ENCODE results near the gene C11orf54.

Gene C11orf54

DNA sequence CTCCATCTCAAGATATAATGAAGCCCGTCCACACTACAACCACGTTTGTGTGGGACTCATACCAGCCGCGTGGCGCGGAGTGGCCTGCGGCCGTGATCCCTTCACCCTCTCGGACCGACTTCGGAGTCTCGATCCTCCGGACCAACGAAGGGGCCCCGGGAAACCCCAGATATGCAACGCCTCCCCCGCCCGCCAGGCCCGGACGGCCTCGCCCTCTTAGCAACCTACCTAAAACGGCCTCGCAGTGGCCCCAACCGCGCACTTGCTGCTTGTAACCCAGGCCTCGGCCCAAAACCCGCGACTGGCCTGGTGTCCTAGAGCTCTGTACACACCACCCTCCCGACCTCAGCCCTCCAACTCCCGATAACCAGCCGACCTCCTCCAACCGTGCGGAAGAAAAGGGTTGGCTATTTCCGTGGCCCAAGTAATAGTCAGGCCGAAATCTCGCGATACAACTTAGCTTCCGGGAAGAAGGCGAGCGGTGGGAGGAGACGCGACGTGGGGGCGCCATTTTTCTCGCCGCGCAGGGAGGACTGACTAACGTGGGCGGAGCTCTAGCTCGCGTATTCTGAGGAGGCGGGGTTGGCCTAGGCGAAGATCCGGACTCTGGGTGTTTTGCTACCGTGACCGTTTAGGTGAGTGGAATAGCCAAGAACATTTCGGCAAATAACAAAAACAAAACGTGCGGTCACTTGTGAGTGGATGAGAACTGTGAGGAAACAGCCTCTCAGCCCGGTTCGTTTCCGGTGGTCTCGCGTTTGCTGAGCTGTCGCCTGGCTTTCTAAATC lies at the start of gene C11orf54, which contains the start of gene TAF1D:
C11orf54 (plus strand) TSS at position 579 of the 788 bp plus-strand sequence. CDS start 5,722 bp downstream, outside the sequence.
TAF1D (minus strand) TSS at position 402 of the 788 bp plus-strand sequence. CDS start 2,191 bp downstream, outside the sequence.
- DNase-seq, result peak; percentile 87 to 93

DNA sequence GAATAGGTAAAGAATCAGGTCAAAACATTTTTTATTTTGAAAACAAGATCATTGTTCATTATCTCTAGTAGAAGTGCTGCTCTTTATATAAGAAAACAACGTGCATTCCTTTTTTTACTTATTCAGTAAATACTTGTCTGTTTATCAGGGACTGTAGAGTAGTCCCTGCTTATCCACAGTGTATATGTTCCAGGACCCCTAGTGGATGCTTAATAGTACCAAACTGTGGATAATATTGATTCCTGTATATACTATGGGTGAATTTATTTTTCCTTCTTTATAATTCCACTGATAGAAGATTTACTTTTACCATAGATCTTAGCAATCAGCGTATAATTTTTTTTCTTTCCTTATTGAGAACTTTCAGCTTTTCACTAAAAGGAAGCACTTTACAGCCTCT lies 47.4 kb upstream of the C11orf54 start:
- no peak for DNase-seq

DNA sequence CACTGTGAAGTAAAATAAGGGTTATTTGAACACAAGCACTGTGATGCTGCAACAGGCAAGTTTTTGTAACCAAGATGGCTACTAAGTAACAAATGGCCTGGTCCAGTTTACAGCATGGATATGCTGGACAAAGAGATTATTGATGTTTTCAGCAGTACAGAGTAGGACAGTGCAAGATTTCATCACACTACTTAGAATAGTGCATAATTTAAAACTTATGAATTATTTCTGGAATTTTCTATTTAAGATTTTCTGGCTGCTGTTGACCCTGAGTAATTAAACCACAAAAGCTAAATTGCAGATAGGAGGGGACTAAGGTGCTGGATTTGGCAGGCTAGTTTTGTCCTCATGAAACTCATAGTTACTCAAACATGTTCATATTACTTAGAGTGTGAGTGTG lies 46.9 kb upstream of the C11orf54 start:
- DNase-seq, result no peak

DNA sequence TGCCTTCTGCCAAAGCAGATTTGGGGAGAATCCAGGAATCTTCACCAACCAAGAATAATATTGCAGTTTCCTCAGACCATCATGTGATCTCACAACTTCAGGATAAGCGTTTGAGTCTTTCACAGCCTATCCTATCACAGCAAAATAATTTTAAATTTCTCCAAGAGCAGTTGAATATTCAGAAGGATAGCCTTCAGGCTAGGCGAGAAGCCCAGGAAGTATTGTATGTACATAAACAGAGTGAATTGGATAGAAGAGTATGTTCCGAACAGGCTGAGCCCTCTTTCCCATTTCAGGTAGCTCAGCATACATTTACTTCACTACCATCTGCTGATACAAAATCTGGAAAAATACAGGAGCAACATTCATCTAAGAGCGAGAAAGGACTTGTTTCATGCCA lies 43.9 kb upstream of the C11orf54 start:
- no peak for DNase-seq

- DNase-seq, result no peak
Measured at GRCh38 chr11:93700830-93701229, 40.6 kb upstream of the C11orf54 start.

- DNase-seq, result no peak
Measured at GRCh38 chr11:93704237-93704636, 37.2 kb upstream of the C11orf54 start.

GRCh38 chr11:93710239-93710638 lies 31.2 kb upstream of the C11orf54 start:
- DNase-seq, result no peak

DNA sequence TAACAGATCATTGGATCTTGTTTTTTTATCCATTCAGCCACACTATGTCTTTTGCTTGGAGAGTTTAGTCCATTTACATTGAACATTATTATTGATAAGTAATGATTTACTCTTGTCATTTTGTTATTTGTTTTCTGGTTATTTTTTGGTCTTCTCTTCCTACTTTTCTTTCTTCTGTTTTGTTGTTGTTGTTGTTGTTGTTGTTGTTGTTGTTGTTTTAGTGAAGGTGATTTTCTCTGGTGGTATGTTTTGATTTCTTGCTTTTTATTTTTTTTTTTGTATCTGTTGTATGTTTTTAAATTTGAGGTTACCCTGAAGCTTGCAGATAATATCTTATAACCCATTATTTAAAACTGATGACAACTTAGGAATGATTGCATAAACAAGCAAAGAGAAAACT lies 28.8 kb upstream of the C11orf54 start:
- no peak for DNase-seq

DNA sequence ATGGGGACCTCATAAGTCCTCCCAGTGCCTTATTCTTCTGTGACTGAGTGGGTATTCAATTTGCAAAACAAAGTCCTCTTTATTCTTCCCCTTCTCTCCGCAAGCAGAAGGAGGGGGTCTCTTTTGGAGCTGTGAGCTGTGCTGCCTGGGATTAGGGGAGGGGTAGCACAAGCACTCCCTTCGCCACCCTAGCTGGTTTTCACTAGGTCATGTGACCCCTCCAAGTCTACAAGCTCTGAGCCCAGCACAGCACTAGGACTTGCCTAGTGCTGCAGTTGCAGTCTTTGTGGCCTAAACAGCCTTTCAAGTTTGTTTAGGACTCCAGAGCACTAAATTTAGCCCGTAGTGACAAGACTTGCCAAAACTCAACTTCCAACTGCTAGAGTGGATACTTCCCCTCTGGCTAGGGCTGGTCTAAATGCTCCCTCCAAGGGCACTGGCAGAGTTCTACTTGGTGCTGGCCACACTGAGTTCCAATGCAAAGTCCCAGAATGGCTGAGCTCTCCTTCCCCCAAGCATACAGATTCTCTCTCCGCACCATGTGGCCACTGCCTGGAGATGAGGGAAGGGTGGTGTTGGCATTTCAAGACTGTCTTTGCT lies 25.6 kb upstream of the C11orf54 start:
- DNase-seq, result no peak

- DNase-seq, result no peak
Measured at GRCh38 chr11:93717501-93717900, 24.0 kb upstream of the C11orf54 start.

GRCh38 chr11:93718057-93718563 lies 23.4 kb upstream of the C11orf54 start:
- no peak for DNase-seq

GRCh38 chr11:93719310-93719709 lies 22.2 kb upstream of the C11orf54 start:
- DNase-seq, result no peak

GRCh38 chr11:93720522-93720921 lies 20.9 kb upstream of the C11orf54 start:
- no peak for DNase-seq

- DNase-seq, result no peak
Measured at GRCh38 chr11:93724089-93724488, 17.4 kb upstream of the C11orf54 start.

GRCh38 chr11:93727985-93728791 lies 13.3 kb upstream of the C11orf54 start:
- DNase-seq, result no peak

DNA sequence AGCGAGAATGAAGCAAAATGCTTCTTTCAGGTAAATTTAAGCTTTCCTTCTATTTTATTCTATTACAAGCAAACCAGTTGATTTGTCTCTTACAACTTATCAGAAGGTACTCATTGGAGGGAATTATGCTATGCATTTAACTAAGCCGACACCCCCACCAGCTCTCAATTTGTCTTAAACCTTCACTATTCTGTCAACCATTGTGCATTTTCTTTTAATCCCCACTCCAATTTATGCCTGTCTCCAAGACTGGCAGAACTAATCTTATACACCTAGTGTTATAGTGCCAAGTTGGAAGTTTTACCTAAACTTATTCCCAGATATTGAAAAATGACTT lies 12.7 kb upstream of the C11orf54 start:
- no peak for DNase-seq

DNA sequence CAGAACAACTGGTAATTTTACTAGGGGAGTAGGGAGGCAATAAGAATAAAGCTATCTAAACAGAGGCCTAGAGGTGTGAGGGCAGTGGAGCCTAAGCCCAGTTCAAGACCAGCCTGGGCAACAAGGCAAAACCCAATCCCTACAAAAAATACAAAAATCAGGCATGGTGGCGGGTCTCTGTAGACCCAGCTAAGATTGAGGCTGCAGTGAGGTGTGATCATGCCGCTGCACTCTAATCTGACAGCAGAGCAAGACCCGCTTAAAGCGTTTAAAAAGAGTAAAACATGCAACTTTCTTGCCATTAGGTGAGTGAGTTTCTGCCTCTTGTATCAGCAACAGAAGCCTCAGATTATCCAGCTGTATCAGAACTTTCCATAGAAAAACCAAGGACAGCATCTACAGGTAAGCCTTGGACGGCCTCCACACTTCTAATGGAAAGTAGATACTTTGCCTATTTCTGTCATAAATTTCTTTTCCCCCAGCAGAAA lies 12.3 kb upstream of the C11orf54 start:
- DNase-seq, result no peak

DNA sequence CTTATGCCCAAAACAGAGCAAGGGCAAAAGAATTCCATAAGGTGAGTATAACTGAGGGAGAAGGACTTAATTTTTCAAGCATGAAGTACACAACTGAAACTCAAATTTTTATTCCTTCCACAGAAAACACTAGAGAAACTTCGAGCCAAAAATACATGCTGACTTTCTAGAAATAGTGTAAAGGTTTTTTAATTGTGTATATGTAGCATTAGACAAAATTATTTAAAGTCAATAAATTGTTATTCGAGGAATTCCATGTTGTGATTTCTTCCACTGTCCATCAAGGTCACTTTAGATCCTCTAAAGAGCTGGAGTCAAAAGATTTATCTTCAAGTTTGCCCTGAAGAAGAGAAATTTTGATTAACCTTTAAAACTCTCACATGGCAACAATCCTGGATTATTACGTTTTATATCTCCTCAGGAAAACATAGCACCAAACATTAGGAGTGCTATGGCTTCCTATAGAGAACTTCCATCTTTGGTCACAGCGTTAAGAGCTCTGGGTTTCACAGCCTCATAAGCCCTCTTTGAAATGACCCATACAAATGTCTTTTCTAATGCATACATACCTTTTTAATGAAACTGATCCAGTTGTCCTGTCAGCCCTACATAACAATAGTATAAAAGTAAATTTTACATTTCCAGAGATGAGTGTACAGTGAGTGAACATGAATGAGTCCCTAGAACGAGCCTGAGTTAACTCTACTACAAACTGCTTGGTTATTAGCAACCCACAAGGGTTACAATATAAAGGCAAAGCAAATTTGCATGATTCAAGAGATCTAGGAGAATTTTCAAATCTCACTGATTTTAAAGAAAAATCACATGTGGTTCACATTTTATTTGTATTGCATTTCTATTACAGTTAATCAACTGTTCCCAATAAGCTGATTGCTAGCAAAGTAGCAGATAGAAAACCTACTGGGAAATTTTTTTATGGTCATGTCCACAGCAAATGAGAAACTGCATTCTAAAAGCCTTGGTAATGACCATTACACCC lies 11.1 kb upstream of the C11orf54 start:
- DNase-seq, result no peak

- no peak for DNase-seq
Measured at GRCh38 chr11:93732237-93732892, 9.1 kb upstream of the C11orf54 start.

DNA sequence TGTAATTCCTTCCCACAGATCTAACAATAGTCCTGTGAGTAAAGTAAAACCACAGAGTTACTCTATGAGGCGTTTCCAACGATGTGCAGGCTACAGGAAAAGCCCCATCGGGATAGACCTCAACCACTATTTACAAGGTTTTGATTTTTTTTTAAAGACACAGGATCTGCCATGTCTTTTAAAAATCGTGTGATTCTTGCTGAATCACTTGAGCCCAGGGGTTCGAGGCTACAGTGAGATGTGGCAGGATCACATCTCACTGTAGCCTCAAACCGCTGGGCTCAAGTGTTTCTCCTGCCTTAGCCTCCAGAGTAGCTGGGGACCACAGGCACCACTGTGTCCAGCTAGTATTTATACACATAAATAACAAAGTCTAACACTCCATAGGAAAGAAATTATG lies 8.0 kb upstream of the C11orf54 start:
- DNase-seq, result no peak

DNA sequence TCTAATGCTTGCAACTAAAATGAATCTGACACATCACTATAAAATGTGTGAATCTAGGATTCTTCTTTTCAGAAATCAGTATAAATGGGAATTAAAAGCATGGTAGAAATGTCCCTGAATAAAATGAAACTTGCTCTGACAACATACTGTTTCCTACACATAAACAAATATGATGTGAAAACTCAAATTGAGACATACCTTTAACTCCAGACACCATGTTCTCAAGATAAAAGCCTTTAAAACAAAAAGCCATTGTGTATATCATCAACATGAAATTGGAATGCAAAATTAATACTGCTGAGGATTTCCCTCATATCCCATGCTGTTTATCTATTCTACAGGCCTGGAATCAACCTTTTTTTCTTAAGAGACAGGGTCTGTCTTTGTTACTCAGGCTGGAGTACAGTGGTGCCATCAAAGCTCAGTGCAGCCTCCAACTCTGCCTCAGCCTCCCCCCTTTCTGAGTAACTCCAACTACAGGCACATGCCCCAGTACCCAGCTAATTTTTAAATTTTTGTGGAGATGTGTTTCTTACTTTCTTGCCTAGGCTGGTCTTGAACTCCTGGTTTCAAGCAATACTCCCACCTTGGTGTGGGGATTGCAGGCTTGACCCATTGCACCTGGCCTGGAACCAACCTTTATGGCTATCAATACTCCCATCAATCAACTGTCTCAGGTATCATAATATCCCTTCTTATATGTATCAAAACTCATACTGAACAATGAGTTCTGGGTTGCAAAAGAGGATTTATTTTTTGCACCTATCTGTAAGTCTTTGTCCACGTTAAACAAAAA lies 6.8 kb upstream of the C11orf54 start:
- DNase-seq, result no peak

Data from stimulated activated CD4-positive, alpha-beta T cell treated with anti-CD3 and anti-CD28 coated beads, Interleukin-2, amount 100 ng/mL, for 48 hours (primary cell).